DMS153 treated with DMSO at 0.1 percent for 48 hours (cell line): ENCODE measurements around the gene RNF213.
"Not testable (repeated sequence)": the region's sequence is repeated elsewhere in the genome, so short reads cannot be mapped to it uniquely, and the experiment has no call there.

Experiments
- DNase-seq: peaks from one replicate; lab custom pipeline; 2025; ENCODE audit not compliant: unreplicated experiment; lab: John Stamatoyannopoulos, UW

The RNF213 gene

DNA sequence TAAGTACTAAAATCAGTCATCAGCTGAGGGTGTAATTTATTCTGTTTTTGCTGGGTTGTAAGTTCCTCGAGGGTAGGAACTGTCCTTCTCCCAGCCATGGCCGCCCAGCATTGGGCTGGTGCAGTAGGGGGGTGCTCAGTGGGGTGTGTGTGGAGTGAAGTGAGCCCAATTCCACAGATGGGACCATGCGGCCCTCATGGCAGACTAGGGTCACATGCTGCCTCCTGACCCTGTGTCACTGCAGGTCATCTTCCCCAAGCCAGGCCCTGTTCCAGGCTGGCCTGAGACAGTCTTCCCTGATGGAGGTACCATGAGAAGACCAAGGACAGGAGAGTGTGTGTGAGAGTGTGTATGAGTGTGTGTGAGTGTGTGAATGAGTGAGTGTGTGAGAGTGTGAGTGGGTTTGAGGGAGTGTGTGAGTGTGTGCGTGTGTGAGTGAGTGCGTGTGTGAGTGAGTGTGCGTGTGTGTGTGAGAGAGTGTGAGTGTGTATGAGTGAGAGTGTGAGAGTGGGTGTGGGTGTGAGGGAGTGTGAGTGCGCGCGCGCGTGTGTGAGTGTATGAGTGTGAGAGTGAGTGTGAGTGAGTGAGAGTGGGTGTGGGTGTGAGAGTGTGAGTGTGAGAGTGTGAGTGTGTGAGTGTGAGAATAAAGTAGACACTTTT lies 36.7 kb upstream of the RNF213 start:
- DNase-seq: no peak

DNA sequence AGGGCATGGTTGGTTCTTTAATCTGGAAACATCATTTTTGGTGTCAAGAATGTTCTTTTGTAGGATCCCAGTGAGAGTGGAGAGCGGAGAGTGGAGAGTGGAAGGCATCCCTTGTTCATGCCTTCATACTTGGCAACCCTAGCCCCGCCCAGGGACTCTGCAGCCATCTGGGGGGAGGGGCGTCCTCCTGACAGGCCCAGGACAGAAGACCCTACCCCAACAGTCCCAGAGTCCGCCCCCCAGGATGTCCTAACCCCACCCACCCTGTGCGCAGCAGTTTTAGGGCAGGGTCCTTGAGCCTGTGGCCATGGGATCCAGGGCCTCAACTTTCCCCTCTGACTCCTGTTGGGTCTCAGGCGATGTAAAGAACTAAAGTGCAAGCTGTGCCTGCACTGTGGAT lies 36.0 kb upstream of the RNF213 start:
- no peak for DNase-seq

DNA sequence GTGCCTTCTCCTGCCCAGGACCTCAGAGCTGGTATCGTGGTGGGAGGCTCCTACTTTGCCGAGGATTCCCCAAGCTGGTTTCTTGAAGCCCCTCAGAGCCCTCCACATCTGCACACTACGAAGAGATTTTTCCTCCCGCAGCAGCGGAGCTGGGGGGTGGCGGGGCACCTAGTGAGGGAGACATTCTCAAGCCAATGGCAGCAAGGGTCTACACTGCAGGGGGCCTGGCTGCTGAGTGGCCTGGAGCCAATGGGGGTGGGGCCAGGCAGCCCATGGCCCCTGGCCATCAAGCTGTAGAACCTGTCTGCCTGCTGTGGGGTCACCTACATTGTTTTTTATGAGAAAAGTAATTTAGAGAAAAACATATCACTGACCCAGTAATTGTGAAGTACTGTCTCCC lies 35.4 kb upstream of the RNF213 start:
- DNase-seq: no peak

DNA sequence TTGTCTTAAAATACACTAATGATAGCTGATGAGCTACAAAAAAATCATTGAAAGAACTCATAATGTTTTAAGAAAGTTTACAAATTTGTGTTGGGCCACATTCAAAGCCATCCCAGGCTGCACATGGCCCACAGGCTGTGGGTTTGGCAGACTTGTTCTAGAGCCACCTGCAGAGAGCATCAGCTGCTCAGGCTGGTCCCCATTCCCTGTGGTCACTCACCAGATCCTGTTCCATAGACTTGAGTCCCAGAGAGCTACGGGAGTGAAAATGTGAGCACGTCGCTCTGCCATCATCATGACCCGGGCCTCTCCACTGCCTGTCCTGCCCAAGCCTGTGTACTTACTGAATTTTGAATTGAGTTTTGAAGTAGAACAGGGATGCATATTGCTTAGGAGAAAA lies 33.5 kb upstream of the RNF213 start:
- DNase-seq: no peak

DNA sequence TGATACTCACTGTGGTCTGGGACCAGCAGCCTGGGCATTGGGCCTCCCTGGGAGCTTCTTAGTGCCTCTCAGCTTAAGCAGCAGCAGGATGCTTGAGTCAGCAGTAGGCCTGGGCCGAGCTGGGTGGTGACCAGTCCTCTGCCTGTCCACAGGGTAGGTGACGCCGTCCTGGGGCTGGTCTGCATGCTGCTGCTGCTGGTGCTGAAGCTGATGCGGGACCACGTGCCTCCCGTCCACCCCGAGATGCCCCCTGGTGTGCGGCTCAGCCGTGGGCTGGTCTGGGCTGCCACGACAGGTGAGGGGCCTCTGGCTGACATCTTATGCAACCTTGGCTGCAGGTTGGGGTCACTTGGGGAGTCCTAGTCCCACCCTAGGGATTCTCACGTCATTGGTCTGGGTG lies 33.0 kb upstream of the RNF213 start:
- no peak for DNase-seq

DNA sequence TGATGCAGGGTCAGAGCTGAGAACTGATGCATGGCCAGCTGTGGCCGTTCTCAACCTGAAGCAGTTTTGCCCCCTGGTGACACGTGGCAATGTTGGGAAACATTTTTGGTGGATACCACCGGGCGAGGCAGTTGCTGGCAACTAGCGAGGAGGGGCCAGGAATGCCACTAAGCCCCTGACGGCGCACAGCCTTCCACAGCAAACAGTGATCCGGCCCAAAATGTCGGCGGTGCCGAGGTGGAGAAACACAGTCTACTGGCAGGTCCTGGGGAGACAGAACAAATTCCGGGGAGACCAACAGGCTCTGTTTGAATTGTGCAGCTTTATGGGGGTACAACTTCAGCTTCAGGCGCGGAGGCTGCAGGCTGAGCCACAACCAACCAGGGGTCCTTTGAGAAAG lies 32.2 kb upstream of the RNF213 start:
- no peak for DNase-seq

DNA sequence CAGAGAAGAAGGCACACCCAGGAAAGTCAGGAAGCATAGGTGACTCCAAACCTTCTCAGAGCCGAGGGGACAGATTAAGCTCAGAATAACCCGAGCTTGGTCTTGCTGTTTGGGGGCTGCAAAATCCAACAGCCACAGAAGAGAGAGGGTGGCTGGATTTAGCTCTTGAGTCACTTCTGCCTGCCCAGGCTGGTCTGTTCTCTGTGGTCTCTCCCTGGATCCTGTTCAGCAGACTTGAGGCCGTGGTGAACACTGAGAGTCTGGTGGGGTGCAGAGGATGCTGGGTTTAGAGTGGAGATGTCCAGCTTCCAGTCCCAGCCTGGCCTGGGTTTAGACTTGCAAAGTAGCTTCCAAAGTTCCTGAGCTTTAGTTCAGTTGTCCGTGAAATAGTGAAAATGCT lies 31.6 kb upstream of the RNF213 start:
- no peak for DNase-seq

DNA sequence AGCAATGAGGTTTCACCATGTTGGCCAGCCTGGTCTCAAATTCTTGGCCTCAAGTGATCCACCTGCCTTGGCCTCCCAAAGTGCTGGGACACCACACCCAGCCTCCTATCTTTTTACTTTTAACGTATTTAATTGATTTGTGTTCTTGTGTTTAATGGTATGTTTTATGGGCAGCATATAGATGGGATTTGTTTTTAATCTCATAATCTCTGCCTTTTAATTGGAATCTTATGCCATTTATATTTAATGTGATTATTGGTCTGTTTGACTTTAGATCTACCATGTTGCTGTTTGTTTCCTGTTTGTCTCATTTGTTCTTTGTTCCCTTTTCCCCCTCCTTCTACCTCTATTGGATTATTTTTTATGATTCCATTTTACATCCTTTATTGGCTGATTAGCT lies 28.2 kb upstream of the RNF213 start:
- DNase-seq: no peak

DNA sequence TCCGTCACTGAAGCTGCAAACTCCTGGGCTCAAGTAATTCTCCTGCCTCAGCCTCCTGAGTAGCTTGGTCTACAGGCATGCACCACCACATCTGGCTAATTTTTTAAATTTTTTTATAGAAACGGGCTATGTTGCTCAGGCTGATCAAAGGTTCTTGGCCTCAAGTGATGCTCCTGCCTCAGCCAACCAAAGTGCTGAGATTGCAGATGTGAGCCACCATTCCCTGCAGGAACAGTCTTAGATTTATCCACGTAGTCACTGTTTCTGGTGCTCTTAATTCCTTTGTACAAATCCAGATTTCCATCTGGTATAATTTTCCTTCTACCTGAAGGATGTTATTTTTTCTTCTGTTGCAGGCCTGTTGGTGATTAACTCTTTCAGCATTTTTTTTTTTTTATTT lies 27.4 kb upstream of the RNF213 start:
- DNase-seq: no peak

DNA sequence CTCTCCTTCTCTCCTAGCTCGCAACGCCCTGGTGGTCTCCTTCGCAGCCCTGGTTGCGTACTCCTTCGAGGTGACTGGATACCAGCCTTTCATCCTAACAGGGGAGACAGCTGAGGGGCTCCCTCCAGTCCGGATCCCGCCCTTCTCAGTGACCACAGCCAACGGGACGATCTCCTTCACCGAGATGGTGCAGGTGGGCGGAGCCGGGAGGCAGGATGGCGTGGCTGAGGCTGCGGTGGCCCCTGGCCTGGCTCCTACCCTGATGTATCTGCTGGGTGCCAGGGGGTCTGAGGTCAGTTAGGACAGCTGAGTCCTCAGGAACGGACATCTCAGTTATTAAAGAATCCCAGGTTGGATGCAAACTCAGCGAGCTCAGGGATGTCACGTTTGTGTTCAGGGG lies 23.7 kb upstream of the RNF213 start:
- DNase-seq: no peak

DNA sequence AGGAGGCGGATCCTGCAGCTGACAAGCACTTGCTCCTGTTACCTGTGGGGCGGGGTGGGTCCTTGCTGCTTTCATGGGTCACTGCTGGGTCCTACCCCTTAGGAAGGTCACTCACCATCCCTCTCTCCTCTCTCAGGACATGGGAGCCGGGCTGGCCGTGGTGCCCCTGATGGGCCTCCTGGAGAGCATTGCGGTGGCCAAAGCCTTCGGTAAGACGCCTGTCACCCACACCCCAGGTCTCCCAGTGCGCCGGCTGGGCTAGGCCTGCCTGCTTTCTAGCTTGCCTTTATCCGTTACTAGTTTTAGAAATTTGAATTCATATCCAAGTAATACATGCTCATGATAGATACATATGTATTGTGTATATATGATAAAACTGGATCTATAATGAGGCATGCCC lies 23.3 kb upstream of the RNF213 start:
- no peak for DNase-seq

DNA sequence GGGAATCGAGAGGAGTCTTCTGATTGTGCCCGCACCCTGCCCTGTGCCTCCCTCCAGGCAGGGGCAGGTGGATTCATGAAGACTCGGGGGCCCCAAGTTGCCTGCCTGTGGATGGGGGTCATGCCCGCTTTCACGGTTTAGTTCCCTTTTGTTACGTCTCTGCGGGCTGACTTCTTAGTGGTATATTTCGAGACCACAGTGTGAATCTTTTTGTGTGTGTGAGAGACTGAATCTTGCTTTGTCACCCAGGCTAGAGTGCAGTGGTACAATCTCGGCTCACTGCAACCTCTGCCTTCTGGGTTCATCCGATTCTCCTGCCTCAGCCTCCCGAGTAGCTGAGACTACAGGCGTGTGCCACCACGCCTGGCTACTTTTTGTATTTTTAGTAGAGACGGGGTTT lies 18.1 kb upstream of the RNF213 start:
- no peak for DNase-seq

DNA sequence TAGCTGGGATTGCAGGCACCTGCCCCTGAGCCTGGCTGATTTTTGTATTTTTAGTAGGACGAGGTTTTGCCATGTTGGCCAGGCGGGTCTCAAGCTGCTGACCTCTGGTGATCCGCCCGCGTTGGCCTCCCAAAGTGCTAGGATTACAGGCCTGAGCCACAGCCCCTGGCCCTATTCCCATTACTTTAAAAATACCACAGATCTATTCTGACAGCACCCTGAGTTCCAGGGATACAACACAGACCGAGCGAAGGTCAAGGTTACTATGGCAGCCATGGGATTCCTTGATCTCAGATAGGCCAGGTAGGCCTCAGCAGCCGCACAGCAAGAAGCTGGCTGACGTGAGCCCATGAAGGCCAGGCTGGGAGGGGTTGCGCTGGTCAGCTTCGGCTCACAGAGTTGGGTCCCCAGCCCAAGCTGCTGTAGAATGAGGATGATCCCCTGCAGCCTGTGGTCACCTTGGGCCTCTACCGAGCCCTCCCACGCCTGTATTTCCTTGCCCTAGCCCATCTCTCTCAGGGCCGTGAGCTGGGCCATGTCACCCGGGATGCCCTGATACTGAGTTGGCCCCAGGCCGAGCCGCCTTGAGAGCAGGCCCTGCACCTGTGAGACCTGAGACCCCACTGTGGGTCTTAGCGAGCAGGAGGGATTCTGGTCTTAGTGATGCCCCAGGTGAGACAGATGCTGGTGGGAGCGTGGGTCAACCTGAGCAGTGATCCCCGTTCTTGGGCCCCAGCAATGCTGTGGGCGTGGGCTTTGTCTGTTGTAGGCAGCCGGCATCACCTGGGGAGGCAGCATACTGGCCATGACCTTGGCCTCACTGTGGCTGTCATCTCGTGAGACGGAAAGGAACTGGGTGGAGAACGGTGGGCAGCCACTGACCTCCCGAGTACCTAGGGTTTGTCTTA lies 16.9 kb upstream of the RNF213 start:
- no peak for DNase-seq

DNA sequence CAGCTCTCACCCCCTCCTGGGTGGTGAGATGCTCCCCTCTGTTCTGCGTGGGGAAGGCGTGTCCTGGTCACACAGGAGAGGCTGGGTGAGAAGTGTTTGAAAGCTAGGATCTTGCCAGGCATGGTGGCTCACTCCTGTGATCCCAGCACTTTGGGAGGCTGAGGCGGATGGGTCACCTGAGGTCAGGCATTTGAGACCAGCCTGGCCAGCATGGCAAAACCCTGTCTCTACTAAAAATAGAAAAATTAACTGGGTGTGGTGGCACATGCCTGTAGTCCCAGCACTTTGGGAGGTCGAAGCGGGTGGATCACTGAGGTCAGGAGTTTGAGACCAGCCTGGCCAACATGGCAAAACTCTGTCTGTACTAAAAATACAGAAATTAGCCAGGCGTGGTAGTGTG lies 16.2 kb upstream of the RNF213 start:
- not testable (repeated sequence) for DNase-seq

DNA sequence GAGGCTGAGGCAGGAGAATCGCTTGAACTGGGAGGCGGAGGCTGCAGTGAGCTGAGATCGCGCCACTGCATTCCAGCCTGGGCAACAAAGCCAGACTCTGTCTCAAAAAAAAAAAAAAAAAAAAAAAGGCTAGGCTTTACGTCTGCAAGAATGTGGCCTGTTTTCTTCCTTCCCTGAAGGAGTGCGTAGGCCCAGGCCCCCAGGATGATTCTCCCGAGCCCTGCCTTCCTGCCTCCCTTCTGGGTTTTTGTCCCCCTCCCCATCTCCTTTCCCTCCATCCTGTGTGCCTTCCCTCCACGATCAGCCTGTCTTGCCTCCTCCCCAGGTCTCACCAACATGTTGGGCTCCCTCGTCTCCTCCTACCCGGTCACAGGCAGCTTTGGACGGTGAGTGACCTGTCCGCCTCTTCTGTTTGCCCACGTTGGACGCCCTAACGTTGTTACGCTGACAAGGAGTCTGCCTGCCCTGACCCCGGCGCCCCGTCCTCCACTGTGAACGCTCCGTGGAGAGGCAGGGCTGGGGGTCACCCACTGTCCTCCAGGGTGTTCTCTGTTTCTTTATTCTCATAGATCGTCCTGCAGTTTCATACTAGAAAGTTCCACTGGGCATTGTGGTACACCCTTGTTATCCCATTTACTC lies 15.7 kb upstream of the RNF213 start:
- no peak for DNase-seq

DNA sequence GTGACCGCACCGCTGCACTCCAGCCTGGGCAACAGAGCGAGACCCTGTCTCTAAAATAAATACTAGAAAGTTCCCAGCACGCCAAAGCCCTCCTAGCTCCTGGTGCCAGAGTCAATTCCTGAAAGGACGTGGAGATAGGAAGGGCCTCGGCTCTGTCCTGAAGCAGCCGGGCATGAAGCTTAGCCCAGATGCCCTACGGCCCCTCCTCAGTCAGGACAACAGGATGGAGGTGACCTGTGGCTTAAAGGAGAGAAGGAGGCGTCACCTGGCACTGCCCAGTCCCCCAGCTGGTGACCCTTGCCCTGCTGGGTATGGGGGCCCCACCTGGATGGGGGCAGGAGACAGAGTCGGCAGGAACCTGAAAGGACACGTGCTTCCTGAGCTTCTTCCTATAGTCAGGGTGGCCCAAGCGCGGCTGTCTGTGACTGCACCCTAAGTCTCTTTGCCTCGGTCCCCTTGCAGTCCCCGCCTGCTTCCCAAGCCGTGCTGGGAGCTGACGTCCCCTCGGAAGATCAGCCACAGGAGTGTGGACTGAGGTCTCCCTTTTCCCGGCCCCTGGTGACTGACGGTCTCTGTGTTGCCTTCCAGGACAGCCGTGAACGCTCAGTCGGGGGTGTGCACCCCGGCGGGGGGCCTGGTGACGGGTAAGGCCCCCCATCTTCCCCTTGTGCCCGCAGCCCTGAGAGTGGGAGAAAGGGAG lies 14.9 kb upstream of the RNF213 start:
- no peak for DNase-seq

DNA sequence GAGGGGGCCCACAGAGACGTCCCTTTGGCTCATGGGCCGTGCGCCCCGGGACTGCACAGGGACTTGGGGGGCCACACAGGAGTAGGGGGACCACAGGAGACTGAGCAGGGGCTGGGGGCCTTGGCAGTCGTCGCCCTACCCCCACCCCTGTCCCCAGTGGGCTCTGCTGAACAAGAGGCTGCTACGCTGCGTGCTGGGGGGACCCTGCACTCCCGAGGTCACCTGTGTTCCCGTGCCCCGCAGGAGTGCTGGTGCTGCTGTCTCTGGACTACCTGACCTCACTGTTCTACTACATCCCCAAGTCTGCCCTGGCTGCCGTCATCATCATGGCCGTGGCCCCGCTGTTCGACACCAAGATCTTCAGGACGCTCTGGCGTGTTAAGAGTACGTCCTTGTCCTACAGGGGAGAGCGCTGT lies 14.4 kb upstream of the RNF213 start:
- no peak for DNase-seq

DNA sequence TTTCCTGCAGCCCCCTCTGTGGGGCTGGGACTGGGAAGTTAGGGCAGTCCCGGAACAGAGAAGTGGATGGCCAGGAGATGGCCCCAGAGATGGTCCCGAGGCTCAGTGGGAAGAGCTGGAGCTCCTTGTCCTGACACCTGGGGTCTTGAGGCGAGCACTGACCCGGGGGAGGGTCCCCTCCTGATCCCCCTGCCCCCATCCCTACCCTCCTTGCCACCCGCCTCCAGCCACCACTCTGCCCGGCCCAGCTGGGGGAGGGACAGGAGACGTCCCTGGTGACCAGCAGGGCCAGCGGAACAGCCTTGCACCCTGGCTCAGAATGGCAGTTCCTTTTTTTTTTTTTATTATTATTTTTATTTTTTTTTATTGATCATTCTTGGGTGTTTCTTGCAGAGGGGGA lies 13.9 kb upstream of the RNF213 start:
- no peak for DNase-seq

DNA sequence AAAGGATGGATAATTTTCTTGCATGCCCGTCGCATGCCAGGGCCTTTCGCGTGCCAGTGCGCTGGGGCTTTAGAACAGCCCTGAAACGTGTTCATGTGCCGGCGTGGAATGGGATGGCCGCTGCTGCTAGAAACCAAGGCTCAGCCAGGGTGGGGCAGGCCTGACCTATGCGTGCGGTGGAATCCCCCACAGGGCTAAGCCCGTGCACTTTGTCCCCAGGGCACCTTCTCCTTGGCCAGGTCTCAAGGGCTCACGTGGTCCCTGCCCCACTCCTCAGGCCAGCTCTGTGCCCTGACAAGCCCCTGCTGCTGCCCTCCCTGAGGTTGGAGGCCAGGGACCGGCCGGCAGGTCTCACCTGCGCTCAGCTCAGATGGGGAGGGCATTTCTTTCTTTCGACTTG lies 13.1 kb upstream of the RNF213 start:
- no peak for DNase-seq

DNA sequence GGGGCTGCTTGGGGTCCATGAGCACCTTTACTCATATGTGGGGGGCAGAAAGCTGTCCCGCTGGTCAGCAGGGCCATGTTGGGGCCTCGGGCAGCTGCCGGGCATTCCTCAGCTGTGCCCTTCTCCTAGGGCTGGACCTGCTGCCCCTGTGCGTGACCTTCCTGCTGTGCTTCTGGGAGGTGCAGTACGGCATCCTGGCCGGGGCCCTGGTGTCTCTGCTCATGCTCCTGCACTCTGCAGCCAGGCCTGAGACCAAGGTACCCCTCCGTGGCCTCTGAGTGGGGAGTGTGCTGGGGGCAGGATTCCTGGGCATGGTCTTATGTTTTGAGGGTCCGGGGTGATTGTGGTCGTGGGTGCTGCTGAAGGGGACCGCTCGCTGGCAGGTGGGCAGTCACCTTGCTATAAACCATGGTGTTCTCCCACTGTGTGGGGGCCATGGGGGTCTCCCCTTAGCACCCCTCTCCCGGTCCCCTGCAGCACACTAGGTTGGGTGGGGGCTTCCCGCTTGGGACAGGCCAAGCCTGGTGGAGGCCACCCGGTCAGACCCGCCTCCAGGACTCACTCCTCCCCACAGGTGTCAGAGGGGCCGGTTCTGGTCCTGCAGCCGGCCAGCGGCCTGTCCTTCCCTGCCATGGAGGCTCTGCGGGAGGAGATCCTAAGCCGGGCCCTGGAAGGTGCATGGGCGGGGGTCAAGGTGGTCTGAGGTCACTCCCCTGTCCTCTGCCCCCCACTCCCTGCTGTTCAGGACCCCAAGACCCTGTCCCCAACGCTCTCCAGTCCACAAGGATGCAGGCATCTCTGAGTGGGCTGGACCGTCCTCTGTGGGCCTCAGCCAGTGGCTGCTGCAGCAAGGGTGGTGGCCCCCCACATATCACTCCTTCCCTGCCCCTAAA lies 12.4 kb upstream of the RNF213 start:
- no peak for DNase-seq
